ENCODE results near the gene GUCY1B1. TPM values are rescaled to one million over a fixed set of nuclear protein-coding genes. Genes with fewer than 3 reads are reported as not detected.
A peak's percentile ranks its signal among the peaks of the same experiment; 100 is the strongest.

The GUCY1B1 gene
- total RNA-seq, 1 donor, result 1.1 TPM

DNA sequence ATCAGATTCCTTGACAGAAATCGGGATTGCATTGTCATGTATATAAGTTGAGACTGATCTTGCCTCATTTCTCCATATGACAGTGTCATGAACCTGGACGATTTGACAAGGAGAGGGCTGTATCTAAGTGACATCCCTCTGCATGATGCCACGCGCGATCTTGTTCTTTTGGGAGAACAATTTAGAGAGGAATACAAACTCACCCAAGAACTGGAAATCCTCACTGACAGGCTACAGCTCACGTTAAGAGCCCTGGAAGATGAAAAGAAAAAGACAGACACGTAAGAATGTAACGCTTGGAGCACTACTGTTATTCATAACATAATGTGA, 40.9 kb downstream of the GUCY1B1 start:
- Histone ChIP-seq H3K27me3 (ENCODE audit: insufficient read depth, low read length) (no peaks in the 10 kb centered on the region), H3K79me2 (ENCODE audit: insufficient read depth, low read length) (no peaks in the 10 kb centered on the region)
- TF ChIP-seq, protein P1, sequence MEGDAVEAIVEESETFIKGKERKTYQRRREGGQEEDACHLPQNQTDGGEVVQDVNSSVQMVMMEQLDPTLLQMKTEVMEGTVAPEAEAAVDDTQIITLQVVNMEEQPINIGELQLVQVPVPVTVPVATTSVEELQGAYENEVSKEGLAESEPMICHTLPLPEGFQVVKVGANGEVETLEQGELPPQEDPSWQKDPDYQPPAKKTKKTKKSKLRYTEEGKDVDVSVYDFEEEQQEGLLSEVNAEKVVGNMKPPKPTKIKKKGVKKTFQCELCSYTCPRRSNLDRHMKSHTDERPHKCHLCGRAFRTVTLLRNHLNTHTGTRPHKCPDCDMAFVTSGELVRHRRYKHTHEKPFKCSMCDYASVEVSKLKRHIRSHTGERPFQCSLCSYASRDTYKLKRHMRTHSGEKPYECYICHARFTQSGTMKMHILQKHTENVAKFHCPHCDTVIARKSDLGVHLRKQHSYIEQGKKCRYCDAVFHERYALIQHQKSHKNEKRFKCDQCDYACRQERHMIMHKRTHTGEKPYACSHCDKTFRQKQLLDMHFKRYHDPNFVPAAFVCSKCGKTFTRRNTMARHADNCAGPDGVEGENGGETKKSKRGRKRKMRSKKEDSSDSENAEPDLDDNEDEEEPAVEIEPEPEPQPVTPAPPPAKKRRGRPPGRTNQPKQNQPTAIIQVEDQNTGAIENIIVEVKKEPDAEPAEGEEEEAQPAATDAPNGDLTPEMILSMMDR (IDR thresholded peaks at IDR 0.05; ENCODE audit: extremely low read depth, low read depth, low read length), result no peak

DNA sequence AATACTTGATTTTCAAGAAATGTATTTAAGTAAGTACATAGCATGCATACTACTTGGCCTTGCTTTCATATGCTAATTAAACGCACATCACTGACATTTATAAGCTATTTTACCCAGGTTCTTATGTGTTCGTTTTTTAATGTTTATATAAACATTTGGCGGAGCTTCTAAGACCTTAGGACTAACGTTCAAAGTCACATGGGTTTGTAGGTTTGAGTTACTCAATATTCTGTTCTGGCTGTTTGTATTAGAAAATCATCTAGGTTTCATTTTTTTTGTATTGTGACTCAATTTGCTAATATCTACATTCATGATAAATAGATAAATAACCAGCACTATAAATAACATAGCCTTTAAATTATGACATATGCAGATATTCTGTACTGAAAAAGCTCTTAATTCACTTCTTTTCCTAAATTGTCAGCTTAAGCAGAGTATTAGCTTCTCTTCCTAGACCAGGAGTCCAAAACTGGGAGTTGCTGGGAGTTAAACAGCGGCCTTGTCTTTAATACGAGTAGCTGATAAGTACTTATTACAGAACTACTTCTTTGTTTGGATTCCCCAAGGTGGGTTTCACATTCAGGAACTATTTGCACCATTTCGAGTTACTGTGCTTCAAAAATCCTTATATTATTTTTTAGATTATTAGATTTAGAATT, 42.0 kb downstream of the GUCY1B1 start:
- H4K20me1 ChIP-seq (ENCODE audit: insufficient read depth, low read length), result no peaks in the 10 kb centered on the region
- H3K27ac ChIP-seq (ENCODE audit: low read depth, low read length), result no peak overlapping the region
- H3K9me3 ChIP-seq (ENCODE audit: low read depth, low read length), result no peaks in the 10 kb centered on the region
- DNase-seq (ENCODE audit: insufficient read length, low spot score, missing footprints), result no peak
- H2AFZ ChIP-seq (ENCODE audit: low read length), result no peak overlapping the region
- no peak overlapping the region for H3K4me2 ChIP-seq (ENCODE audit: insufficient read depth, low read length)
- TF ChIP-seq, protein P1 (IDR thresholded peaks at IDR 0.05; ENCODE audit: extremely low read depth, low read depth, low read length), result no peak
- no peaks in the 10 kb centered on the region for H3K79me2 ChIP-seq (ENCODE audit: insufficient read depth, low read length)
- H3K4me1 ChIP-seq (ENCODE audit: insufficient read depth, low read length), result peaks cover 14% of the 10 kb centered on the region
- no peaks in the 10 kb centered on the region for H3K27me3 ChIP-seq (ENCODE audit: insufficient read depth, low read length)
- H3K36me3 ChIP-seq (ENCODE audit: insufficient read depth, low read length), result no peaks in the 10 kb centered on the region
- no peak overlapping the region for H3K4me3 ChIP-seq (ENCODE audit: insufficient read depth, low read length)

More for the DNA sequence above, 40.9 kb downstream of the GUCY1B1 start:
- DNase-seq (ENCODE audit: insufficient read length, low spot score, missing footprints), result peak; percentile 15
- H3K4me3 ChIP-seq (ENCODE audit: insufficient read depth, low read length), result no peak overlapping the region
- H3K4me2 ChIP-seq (ENCODE audit: insufficient read depth, low read length), result peak overlapping the region; percentile 22
- no peak overlapping the region for H3K27ac ChIP-seq (ENCODE audit: low read depth, low read length)
- H2AFZ ChIP-seq (ENCODE audit: low read length), result no peak overlapping the region
- H3K4me1 ChIP-seq (ENCODE audit: insufficient read depth, low read length), result peaks cover 4% of the 10 kb centered on the region
- H4K20me1 ChIP-seq (ENCODE audit: insufficient read depth, low read length), result no peaks in the 10 kb centered on the region
- no peaks in the 10 kb centered on the region for H3K9me3 ChIP-seq (ENCODE audit: low read depth, low read length)
- no peaks in the 10 kb centered on the region for H3K36me3 ChIP-seq (ENCODE audit: insufficient read depth, low read length)

DNA sequence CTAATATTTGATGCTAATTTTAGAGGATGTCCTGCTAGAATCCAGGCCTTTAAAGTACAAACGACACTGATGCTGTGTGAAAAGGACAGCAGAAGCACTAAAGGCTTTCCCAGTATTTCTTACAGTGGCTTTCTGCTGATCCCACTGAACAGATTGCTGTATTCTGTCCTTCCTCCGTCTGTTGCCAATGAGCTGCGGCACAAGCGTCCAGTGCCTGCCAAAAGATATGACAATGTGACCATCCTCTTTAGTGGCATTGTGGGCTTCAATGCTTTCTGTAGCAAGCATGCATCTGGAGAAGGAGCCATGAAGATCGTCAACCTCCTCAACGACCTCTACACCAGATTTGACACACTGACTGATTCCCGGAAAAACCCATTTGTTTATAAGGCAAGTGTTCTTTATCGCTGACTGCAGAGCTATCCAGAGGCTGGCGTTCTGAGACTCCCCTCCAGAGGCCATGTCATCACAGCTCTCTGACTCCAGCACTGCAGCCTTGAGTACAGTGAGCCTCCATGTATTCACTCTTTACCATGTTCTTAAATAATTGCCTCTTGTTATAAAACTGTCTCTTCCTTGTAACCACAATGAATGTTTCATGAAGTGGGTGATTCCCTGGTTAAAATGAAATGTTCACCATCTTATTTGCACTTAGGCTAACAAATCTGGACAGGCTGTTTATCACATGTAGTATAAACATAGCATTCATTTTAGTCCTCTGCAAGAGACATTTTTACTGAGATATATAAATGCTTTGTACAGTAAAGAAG, 43.6 kb downstream of the GUCY1B1 start:
- Histone ChIP-seq H3K9me3 (ENCODE audit: low read depth, low read length) (no peaks in the 10 kb centered on the region), H3K27me3 (ENCODE audit: insufficient read depth, low read length) (no peaks in the 10 kb centered on the region), H3K4me3 (ENCODE audit: insufficient read depth, low read length) (no peak overlapping the region), H3K79me2 (ENCODE audit: insufficient read depth, low read length) (no peaks in the 10 kb centered on the region), H4K20me1 (ENCODE audit: insufficient read depth, low read length) (no peaks in the 10 kb centered on the region), H3K36me3 (ENCODE audit: insufficient read depth, low read length) (no peaks in the 10 kb centered on the region), H2AFZ (ENCODE audit: low read length) (no peak overlapping the region), H3K4me1 (ENCODE audit: insufficient read depth, low read length) (peaks cover 15% of the 10 kb centered on the region), H3K4me2 (ENCODE audit: insufficient read depth, low read length) (no peak overlapping the region), H3K27ac (ENCODE audit: low read depth, low read length) (no peak overlapping the region)
- DNase-seq (ENCODE audit: insufficient read length, low spot score, missing footprints), result no peak
- TF ChIP-seq, protein P1 (IDR thresholded peaks at IDR 0.05; ENCODE audit: extremely low read depth, low read depth, low read length), result no peak

DNA sequence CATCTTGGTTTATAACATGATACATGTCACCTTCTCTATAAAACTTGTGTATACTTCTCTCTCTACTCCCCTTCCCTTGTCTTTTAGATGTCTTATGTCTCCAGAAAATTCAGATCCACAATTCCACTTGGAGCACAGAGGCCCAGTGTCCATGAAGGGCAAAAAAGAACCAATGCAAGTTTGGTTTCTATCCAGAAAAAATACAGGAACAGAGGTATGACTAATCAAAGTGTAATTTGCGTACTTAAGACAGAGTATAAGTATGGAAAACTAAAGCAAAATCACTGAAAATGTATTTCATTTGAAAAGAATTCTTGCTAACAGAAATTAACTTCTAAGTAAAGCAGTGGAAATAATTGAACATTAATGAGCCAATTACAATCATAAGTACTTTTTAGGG, 46.2 kb downstream of the GUCY1B1 start:
- H4K20me1 ChIP-seq (ENCODE audit: insufficient read depth, low read length), result no peaks in the 10 kb centered on the region
- DNase-seq (ENCODE audit: insufficient read length, low spot score, missing footprints), result peak; percentile 54
- H3K9me3 ChIP-seq (ENCODE audit: low read depth, low read length), result no peaks in the 10 kb centered on the region
- H3K4me3 ChIP-seq (ENCODE audit: insufficient read depth, low read length), result no peak overlapping the region
- no peaks in the 10 kb centered on the region for H3K79me2 ChIP-seq (ENCODE audit: insufficient read depth, low read length)
- peak overlapping the region; percentile 40 for H2AFZ ChIP-seq (ENCODE audit: low read length)
- H3K36me3 ChIP-seq (ENCODE audit: insufficient read depth, low read length), result no peaks in the 10 kb centered on the region
- peaks cover 12% of the 10 kb centered on the region for H3K4me1 ChIP-seq (ENCODE audit: insufficient read depth, low read length)
- H3K27me3 ChIP-seq (ENCODE audit: insufficient read depth, low read length), result no peaks in the 10 kb centered on the region
- H3K27ac ChIP-seq (ENCODE audit: low read depth, low read length), result peak overlapping the region; percentile 34
- TF ChIP-seq, protein P1 (IDR thresholded peaks at IDR 0.05; ENCODE audit: extremely low read depth, low read depth, low read length), result no peak
- H3K4me2 ChIP-seq (ENCODE audit: insufficient read depth, low read length), result peak overlapping the region; percentile 39
